LNCAP (cell line): Measurements from ENCODE around the gene HTR3A.

ENCODE experiments used
- CTCF ChIP-seq: fragments of 450-650 bp; IDR thresholded peaks from 2 replicates; pipeline ENCODE4 v1.5.1; 2017; ENCODE audit warnings: mild to moderate bottlenecking

Gene HTR3A

GRCh38 chr11:113960702-113961330 is 14.1 kb upstream of the HTR3A start:
- TF ChIP-seq CTCF, result no peak

GRCh38 chr11:113967361-113967760 is 7.5 kb upstream of the HTR3A start:
- TF ChIP-seq CTCF, result no peak

- no peak for TF ChIP-seq CTCF
Observed at GRCh38 chr11:113971506-113972195, 3.3 kb upstream of the HTR3A start.

GRCh38 chr11:113977071-113977490 is 2.2 kb downstream of the HTR3A start:
- TF ChIP-seq CTCF, result no peak

- no peak for TF ChIP-seq CTCF
Observed at GRCh38 chr11:113977701-113978100, 2.8 kb downstream of the HTR3A start.

- no peak for TF ChIP-seq CTCF
Observed at GRCh38 chr11:113979431-113979830, 4.5 kb downstream of the HTR3A start.

GRCh38 chr11:113980785-113981184 is 5.9 kb downstream of the HTR3A start:
- TF ChIP-seq CTCF, result no peak
